Testis (tissue), 3 donors: ENCODE measurements around the gene ME2. TPM values are rescaled to one million over a fixed set of nuclear protein-coding genes. Genes with fewer than 3 reads are reported as not detected.

Experiments
- DNase-seq: peaks from one replicate; pipeline ENCODE4 v3.0.0-alpha.2; 2019
- H3K27ac ChIP-seq, 2 donors: fragments of 200-600 bp; sonication (generic); one replicate each; pipeline ENCODE4 v1.5.1; 2019
- H3K27me3 ChIP-seq: fragments of 200-600 bp; sonication (generic); one replicate; pipeline ENCODE4 v1.5.1; 2019
- H3K36me3 ChIP-seq: fragments of 200-600 bp; sonication (generic); one replicate; pipeline ENCODE4 v1.5.1; 2017; ENCODE audit warnings: low read depth; ENCODE audit errors: missing control alignments
- H3K4me1 ChIP-seq: fragments of 200-600 bp; sonication (generic); one replicate; pipeline ENCODE4 v1.5.1; 2019
- H3K4me3 ChIP-seq, 2 donors: fragments of 200-600 bp; sonication (generic); one replicate each; pipeline ENCODE4 v1.5.1; 2017 to 2019
- H3K9me3 ChIP-seq: fragments of 200-600 bp; sonication (generic); one replicate; pipeline ENCODE4 v1.5.1; 2017
- POLR2A ChIP-seq: fragments of 450-650 bp; IDR thresholded peaks from one replicate; pipeline ENCODE4 v1.6.1; 2017; ENCODE audit warnings: antibody characterized with exemption, mild to moderate bottlenecking, moderate library complexity
- WGBS, 2 donors: methylation state at CpG; one replicate each; pipeline ENCODE4 v1.1.5; 2018; 5-methylcytosine and 5-hydroxymethylcytosine counted together
- intact Hi-C: fragments of 100-400 bp; cut with DNase I; formaldehyde crosslinking; loops from one replicate; pipeline ENCODE4 v1.15.1; 2023; ENCODE audit warnings: low total_unique reads
- polyA plus RNA-seq: library from polyadenylated mRNA; stranded (reverse); fragments of 350-450 nt; fragmentation: Illumina TruSeq; extraction: RNeasy Lipid Tissue Mini Kit (QIAGEN cat#74804); gene quantifications from one replicate; pipeline ENCODE4 v1.2.3, GENCODE V29; 2014; ENCODE audit warnings: low read depth, low replicate concordance; ENCODE audit not compliant: insufficient read depth
- total RNA-seq, 2 donors: library from RNA; depleted of rRNA; stranded (reverse); fragments of >200 nt; gene quantifications; one replicate each; pipeline ENCODE4 v1.2.3, GENCODE V29; 2016
- TF ChIP-seq, protein P1 (sequence below), 3 experiments: fragments of 450-650 bp in 2 of 3; fragments of 200-600 bp in 1 of 3; sonication (generic) in 1 of 3; IDR thresholded peaks; one replicate each; pipeline ENCODE4 v1.5.1; 2016 to 2019; ENCODE audit warnings: antibody characterized with exemption in 3 of 3, mild to moderate bottlenecking in 2 of 3, moderate library complexity in 1 of 3

Gene ME2
- total and polyA plus RNA-seq, 3 donors from 2014 or later, result 49.2 to 101 (median 72.0) TPM

DNA sequence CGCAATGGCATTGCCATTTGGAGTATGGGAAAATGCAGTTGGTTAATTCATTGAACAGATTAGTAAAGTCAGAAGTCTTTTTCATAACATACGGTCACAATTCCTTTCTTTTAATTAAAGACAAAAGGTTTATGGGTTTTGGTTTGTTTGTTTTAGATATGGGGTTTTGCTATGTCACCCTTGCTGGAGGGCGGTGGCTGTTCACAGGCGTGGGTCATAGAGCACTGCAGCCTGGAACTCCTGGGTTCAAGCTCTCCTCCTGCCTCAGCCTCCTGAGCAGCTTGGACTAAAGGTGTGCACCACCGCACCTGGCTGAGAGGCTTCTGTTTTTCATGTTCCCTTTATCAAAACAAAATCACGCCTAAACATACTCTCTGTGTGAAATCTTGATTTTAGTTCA, 70.3 kb downstream of the ME2 start:
- Histone ChIP-seq H3K4me3 (no peak overlapping the region), H3K27me3 (no peaks in the 10 kb centered on the region), H3K36me3 (no peaks in the 10 kb centered on the region), H3K27ac (no peak overlapping the region), H3K9me3 (no peaks in the 10 kb centered on the region), H3K4me1 (no peaks in the 10 kb centered on the region)
- intact Hi-C loops, result no loop called here
- no peak for DNase-seq
- TF ChIP-seq POLR2A, result no peak
- TF ChIP-seq, protein P1, sequence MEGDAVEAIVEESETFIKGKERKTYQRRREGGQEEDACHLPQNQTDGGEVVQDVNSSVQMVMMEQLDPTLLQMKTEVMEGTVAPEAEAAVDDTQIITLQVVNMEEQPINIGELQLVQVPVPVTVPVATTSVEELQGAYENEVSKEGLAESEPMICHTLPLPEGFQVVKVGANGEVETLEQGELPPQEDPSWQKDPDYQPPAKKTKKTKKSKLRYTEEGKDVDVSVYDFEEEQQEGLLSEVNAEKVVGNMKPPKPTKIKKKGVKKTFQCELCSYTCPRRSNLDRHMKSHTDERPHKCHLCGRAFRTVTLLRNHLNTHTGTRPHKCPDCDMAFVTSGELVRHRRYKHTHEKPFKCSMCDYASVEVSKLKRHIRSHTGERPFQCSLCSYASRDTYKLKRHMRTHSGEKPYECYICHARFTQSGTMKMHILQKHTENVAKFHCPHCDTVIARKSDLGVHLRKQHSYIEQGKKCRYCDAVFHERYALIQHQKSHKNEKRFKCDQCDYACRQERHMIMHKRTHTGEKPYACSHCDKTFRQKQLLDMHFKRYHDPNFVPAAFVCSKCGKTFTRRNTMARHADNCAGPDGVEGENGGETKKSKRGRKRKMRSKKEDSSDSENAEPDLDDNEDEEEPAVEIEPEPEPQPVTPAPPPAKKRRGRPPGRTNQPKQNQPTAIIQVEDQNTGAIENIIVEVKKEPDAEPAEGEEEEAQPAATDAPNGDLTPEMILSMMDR (IDR thresholded peaks at IDR 0.05), result no peak
- WGBS, 2 donors, result 94 to 97% methylated on average over 6 of the region's 6 CpGs

DNA sequence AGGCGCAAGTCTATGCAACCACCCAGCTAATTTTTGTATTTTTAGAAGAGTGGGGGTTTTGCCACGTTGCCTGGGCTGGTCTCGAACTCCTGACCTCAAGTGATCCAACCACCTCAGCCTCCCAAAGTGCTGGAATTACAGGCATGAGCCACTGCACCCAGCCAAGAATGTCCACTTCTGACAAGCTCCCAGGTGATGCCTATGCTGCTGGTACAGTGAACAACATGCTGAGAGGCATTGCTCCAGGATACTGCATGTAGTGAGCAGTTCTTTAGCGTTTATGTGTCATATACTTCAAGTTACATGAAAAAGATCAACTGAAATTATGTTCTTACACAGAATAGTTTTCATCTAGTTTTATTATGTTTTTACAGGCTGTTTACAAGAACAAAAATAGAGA, 71.7 kb downstream of the ME2 start:
- WGBS, 2 donors, result 79 to 83% methylated on average over 4 of the region's 4 CpGs

DNA sequence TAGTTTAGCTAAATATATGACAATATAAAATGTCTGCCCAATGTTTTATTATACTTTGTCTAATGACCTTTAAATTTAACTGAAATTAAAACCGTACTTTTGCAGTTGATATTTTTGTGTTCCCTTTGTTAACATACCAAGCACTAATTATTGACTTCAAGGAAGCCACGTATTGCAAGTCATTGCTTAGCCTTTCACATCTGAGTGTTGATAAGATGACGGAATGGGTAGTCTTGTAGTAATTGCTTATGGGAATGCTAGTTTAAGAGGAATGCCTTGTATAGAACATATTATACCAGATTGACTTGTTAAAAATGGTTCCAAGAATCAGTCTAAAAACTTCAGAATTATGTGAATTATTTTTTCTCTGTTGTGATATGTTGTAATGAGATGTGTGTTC, 74.9 kb downstream of the ME2 start:
- Histone ChIP-seq H3K27ac (no peak overlapping the region), H3K4me1 (no peaks in the 10 kb centered on the region), H3K36me3 (no peaks in the 10 kb centered on the region), H3K27me3 (no peaks in the 10 kb centered on the region), H3K9me3 (no peaks in the 10 kb centered on the region), H3K4me3 (no peak overlapping the region)
- DNase-seq, result no peak
- intact Hi-C loops, result no loop called here
- no peak for TF ChIP-seq POLR2A
- TF ChIP-seq, protein P1 (IDR thresholded peaks at IDR 0.05), result no peak
- WGBS, 2 donors, result 58 to 60% methylated on average over 3 of the region's 3 CpGs

More for the DNA sequence above, 71.7 kb downstream of the ME2 start:
- Histone ChIP-seq H3K27ac (no peak overlapping the region), H3K4me3 (no peak overlapping the region), H3K4me1 (no peaks in the 10 kb centered on the region), H3K9me3 (no peaks in the 10 kb centered on the region), H3K36me3 (no peaks in the 10 kb centered on the region), H3K27me3 (no peaks in the 10 kb centered on the region)
- intact Hi-C loops, result no loop called here
- TF ChIP-seq, protein P1 (IDR thresholded peaks at IDR 0.05), result no peak
- no peak for TF ChIP-seq POLR2A
- no peak for DNase-seq

DNA sequence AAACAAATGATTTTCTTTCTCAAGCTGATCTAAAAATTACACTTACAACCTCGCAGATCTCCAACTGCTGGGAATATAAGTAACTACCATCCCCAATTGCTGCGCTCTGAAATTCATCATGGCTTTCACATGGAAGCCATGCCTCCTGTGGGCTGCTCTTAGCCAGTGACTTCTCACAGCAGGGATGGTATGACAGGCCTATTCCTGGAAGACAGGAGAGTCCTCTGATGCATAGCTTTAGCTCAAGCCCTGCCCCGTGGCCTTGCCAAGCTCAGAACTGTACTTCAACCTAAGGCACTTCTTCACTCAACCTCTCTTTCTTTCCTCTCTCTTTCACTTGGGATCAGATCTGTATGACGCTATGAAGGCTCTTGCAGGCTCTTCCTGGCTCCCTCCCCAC, 76.3 kb downstream of the ME2 start:
- Histone ChIP-seq H3K9me3 (no peaks in the 10 kb centered on the region), H3K4me1 (no peaks in the 10 kb centered on the region), H3K27me3 (no peaks in the 10 kb centered on the region), H3K36me3 (no peaks in the 10 kb centered on the region), H3K4me3 (no peak overlapping the region), H3K27ac (no peak overlapping the region)
- 86 to 91% methylated on average over 4 of the region's 4 CpGs for WGBS, 2 donors
- intact Hi-C loops, result no loop called here
- DNase-seq, result no peak
- TF ChIP-seq, protein P1 (IDR thresholded peaks at IDR 0.05), result no peak
- TF ChIP-seq POLR2A, result no peak

DNA sequence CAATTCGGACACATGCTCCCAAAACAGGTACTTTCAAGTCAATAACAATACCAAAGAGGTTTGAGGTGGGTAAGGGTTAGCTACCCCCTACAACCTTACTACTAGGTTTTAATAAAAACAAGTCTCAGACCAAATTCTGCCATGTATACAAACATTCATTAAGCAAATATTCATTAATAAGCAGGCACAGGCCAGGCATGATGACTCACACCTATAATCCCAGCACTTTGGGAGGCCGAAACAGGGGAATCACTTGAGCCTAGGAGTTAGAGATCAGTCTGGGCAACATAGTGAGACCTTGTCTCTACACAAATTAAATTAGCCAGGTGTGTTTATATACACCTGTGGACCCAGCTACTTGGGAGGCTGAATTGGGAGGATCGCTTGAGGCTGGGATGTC, 77.2 kb downstream of the ME2 start:
- WGBS, 2 donors, result 93 to 97% methylated on average over 3 of the region's 3 CpGs

More for the DNA sequence above, 77.2 kb downstream of the ME2 start:
- Histone ChIP-seq H3K27me3 (no peaks in the 10 kb centered on the region), H3K36me3 (no peaks in the 10 kb centered on the region), H3K27ac (no peak overlapping the region), H3K4me1 (no peaks in the 10 kb centered on the region), H3K4me3 (no peak overlapping the region), H3K9me3 (no peaks in the 10 kb centered on the region)
- no peak for TF ChIP-seq POLR2A
- TF ChIP-seq, protein P1 (IDR thresholded peaks at IDR 0.05), result no peak
- intact Hi-C loops, result no loop called here
- no peak for DNase-seq
